Activated CD4-positive, alpha-beta T cell treated with anti-CD3 and anti-CD28 coated beads for 4 hours (primary cell): ENCODE data around the gene DAPK1.

ENCODE experiments used
- DNase-seq, 2 donors: peaks; one replicate each; pipeline ENCODE4 v3.0.0-alpha.2; 2020

The DAPK1 gene

GRCh38 chr9:87570000-87570908 is 72.6 kb downstream of the DAPK1 start:
- no peak for DNase-seq

- DNase-seq = no peak
These were observed 75.1 kb downstream of the DAPK1 start for GRCh38 chr9:87572719-87573118.

- DNase-seq = no peak
These were observed 76.2 kb downstream of the DAPK1 start for GRCh38 chr9:87573841-87574342.

- DNase-seq = no peak
These were observed 80.1 kb downstream of the DAPK1 start for GRCh38 chr9:87577746-87578145.

GRCh38 chr9:87578625-87579024 is 81.0 kb downstream of the DAPK1 start:
- DNase-seq = no peak

- no peak for DNase-seq
These were observed 82.3 kb downstream of the DAPK1 start for GRCh38 chr9:87579781-87580541.

- DNase-seq = no peak
These were observed 83.3 kb downstream of the DAPK1 start for GRCh38 chr9:87580941-87581438.

- no peak for DNase-seq
These were observed 83.8 kb downstream of the DAPK1 start for GRCh38 chr9:87581513-87581912.

- DNase-seq = no peak
These were observed 84.4 kb downstream of the DAPK1 start for GRCh38 chr9:87581949-87582637.

- DNase-seq = no peak
These were observed 86.7 kb downstream of the DAPK1 start for GRCh38 chr9:87584326-87584725.

- DNase-seq = no peak
These were observed 87.6 kb downstream of the DAPK1 start for GRCh38 chr9:87585123-87585855.

GRCh38 chr9:87586731-87587355 is 89.2 kb downstream of the DAPK1 start:
- no peak for DNase-seq

GRCh38 chr9:87587356-87587745 is 89.7 kb downstream of the DAPK1 start:
- no peak for DNase-seq

- DNase-seq = no peak
These were observed 90.2 kb downstream of the DAPK1 start for GRCh38 chr9:87587864-87588263.

- no peak for DNase-seq
These were observed 90.7 kb downstream of the DAPK1 start for GRCh38 chr9:87588339-87588738.

GRCh38 chr9:87590996-87591395 is 93.3 kb downstream of the DAPK1 start:
- no peak for DNase-seq

- no peak for DNase-seq
These were observed 95.1 kb downstream of the DAPK1 start for GRCh38 chr9:87592554-87593358.

- DNase-seq = no peak
These were observed 95.8 kb downstream of the DAPK1 start for GRCh38 chr9:87593359-87593980.

- no peak for DNase-seq
These were observed 96.5 kb downstream of the DAPK1 start for GRCh38 chr9:87594194-87594593.

- no peak for DNase-seq
These were observed 97.0 kb downstream of the DAPK1 start for GRCh38 chr9:87594662-87595061.
